Measurements from ENCODE around the gene ZNF574. TPM values are rescaled to one million over a fixed set of nuclear protein-coding genes. Genes with fewer than 3 reads are reported as not detected.

ZNF574 gene
- total and polyA plus RNA-seq, 2 experiments from 2014 or later = 19.4 to 61.2 TPM

DNA sequence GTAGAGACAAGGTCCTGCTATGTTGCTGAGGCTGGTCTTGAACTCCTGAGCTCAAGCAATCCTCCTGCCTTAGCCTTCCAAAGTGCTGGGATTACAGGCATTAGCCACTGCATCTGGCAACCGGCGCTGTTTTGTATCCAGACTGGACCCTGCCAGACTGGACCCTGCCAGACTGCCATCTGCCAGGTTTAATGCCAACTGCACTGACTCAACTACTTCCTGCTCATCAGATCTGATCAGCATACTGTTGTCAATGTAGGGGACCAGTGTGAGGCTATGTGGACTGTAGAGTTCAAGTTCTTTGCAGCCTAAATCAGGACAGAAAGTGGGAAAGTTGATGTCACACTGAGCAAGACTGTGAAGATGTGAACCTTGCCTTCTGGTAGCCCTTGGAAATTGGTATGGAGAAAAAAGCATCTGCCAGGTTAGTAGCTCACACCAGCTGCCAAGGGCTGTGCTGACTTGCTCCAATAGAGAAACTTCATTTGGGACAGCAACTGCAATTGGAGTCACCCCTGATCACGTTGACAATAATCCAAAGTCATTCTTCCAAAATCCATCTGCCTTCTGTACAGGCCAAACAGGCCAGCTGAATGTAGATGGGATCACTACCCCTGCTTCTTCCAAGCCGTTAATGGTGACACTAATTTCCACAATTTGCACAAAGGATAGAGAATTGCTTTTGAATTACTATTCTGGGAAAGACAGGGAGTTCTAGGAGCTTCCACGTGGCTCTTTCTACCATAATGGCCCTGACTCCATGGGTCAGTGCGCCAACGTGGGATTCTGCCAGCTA is 45.1 kb upstream of the ZNF574 start:
- ATAC-seq (no peak), DNase-seq (ENCODE audit: low spot score) (no peak)
- Mint-ChIP-seq H3K27me3 (ENCODE audit: insufficient read depth, low read depth, poor library complexity) (peaks cover 16% of the 10 kb centered on the region), H3K4me1 (peaks cover 43% of the 10 kb centered on the region), H3K27ac (peak overlapping the region; percentile 82), H3K36me3 (ENCODE audit: low read depth) (peaks cover 28% of the 10 kb centered on the region), H3K9me3 (no peaks in the 10 kb centered on the region; the same call in 1 of the 3 replicates), H3K4me3 (no peak overlapping the region)
- Histone ChIP-seq H3K79me2 (replicated peaks; ENCODE audit: insufficient read depth) (no peaks in the 10 kb centered on the region), H3K36me3 (ENCODE audit: insufficient read depth) (no peaks in the 10 kb centered on the region), H3F3A (replicated peaks; ENCODE audit: low read depth) (peaks cover 20% of the 10 kb centered on the region), H3K27ac (ENCODE audit: low read depth) (0 out of 2 replicates have a peak overlapping the region, but pooled peaks have one; percentile 60), H3K9me2 (ENCODE audit: insufficient read depth) (no peaks in the 10 kb centered on the region; the same call in 1 of the 2 replicates), H2AFZ (no peak overlapping the region), H3K4me2 (no peak overlapping the region), H3K27me3 (ENCODE audit: insufficient read depth) (no peaks in the 10 kb centered on the region), H4K20me1 (replicated peaks; ENCODE audit: insufficient read depth) (no peaks in the 10 kb centered on the region; the same call in 1 of the 2 replicates), H3K4me1 (ENCODE audit: insufficient read depth) (peaks cover 17% of the 10 kb centered on the region), H3K4me3 (no peak overlapping the region)
- no peak for TF ChIP-seq ZNF331 (CRISPR knock-in tag; IDR thresholded peaks at IDR 0.05; ENCODE audit: low read depth)
- no peak for TF ChIP-seq EZH2phosphoT487 (IDR thresholded peaks at IDR 0.05; ENCODE audit: unreplicated experiment)
- TF ChIP-seq EZH2 (IDR thresholded peaks at IDR 0.05; ENCODE audit: low read depth, unreplicated experiment) = no peak
- TF ChIP-seq ZNF462 (CRISPR knock-in tag; IDR thresholded peaks at IDR 0.05) = no peak
- no peak for TF ChIP-seq CREB1 (CRISPR knock-in tag; IDR thresholded peaks at IDR 0.05; ENCODE audit: low read depth)
- TF ChIP-seq REST (IDR thresholded peaks at IDR 0.05; ENCODE audit: unreplicated experiment) = no peak
- TF ChIP-seq CTCF (conservative IDR thresholded peaks at IDR 0.05; ENCODE audit: low read depth in 2 of 2) = no peak
- no peak for TF ChIP-seq POLR2AphosphoS5 (IDR thresholded peaks at IDR 0.05; ENCODE audit: low read depth)
- no peak for TF ChIP-seq JUNB (IDR thresholded peaks at IDR 0.05; ENCODE audit: unreplicated experiment)
- TF ChIP-seq STAT1 (IDR thresholded peaks at IDR 0.05; ENCODE audit: unreplicated experiment) = no peak
- TF ChIP-seq ZNF114 (CRISPR knock-in tag; IDR thresholded peaks at IDR 0.05) = no peak
- TF ChIP-seq ETS1 (IDR thresholded peaks at IDR 0.05) = no peak
- TF ChIP-seq NANOG (IDR thresholded peaks at IDR 0.05; ENCODE audit: borderline replicate concordance) = no peak
